Measurements from ENCODE around the gene LAMA2. TPM values are rescaled to one million over a fixed set of nuclear protein-coding genes. Genes with fewer than 3 reads are reported as not detected.

Gene LAMA2
- total RNA-seq, 1 donor from 2014 or later, result 1.9 TPM

DNA sequence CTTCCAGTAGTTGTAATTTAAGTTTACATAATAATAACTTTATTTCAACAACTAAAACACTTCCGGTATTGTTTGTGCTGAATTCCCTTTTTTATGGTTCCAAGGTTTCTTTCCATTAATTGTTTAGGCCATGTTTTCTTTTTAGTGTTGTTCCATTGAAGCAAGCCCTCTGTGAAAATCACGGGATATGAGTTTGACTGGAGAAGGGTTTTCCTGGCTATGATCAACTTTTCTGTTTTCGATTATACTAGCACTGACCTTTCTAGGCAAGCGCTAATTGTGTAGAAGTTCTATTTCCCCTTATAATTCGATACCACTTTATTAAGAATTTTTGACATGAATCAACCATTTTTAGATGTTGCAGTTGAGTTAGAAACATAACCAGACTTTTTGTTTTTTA, 2.4 kb downstream of the LAMA2 start:
- TF ChIP-seq, protein P1, sequence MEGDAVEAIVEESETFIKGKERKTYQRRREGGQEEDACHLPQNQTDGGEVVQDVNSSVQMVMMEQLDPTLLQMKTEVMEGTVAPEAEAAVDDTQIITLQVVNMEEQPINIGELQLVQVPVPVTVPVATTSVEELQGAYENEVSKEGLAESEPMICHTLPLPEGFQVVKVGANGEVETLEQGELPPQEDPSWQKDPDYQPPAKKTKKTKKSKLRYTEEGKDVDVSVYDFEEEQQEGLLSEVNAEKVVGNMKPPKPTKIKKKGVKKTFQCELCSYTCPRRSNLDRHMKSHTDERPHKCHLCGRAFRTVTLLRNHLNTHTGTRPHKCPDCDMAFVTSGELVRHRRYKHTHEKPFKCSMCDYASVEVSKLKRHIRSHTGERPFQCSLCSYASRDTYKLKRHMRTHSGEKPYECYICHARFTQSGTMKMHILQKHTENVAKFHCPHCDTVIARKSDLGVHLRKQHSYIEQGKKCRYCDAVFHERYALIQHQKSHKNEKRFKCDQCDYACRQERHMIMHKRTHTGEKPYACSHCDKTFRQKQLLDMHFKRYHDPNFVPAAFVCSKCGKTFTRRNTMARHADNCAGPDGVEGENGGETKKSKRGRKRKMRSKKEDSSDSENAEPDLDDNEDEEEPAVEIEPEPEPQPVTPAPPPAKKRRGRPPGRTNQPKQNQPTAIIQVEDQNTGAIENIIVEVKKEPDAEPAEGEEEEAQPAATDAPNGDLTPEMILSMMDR (IDR thresholded peaks at IDR 0.05), result no peak
- Mint-ChIP-seq H3K9me3 (ENCODE audit: low read depth) (no peaks in the 10 kb centered on the region), H3K27me3 (ENCODE audit: low read depth) (peaks cover 5% of the 10 kb centered on the region), H3K27ac (ENCODE audit: unreplicated experiment) (no peak overlapping the region), H3K36me3 (ENCODE audit: low read depth) (no peaks in the 10 kb centered on the region), H3K4me3 (ENCODE audit: unreplicated experiment) (no peak overlapping the region), H3K4me1 (ENCODE audit: low read depth) (peaks cover 11% of the 10 kb centered on the region)
- DNase-seq (ENCODE audit: low spot score), result no peak

DNA sequence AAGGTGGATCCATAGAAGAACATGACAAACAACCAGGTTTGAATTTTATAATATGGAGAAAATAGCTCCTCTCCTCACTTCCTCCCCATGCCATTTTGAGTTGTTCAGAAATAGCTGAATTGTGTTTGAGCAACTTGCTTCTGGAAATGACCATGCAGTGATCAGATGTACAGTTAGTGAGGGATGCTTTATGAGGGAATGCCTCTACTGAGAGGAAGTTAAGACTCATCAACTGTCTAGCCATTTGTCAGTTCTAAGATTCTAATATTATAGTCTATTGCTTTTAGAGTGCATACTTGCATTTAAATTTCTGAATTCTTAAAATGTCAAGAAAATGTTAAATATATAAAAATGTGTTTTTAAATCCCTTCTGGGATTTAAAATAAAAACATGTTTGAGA, 3.8 kb downstream of the LAMA2 start:
- peaks cover 11% of the 10 kb centered on the region for H3K4me1 Mint-ChIP-seq (ENCODE audit: low read depth)
- TF ChIP-seq, protein P1 (IDR thresholded peaks at IDR 0.05), result no peak
- no peak overlapping the region for H3K4me3 Mint-ChIP-seq (ENCODE audit: unreplicated experiment)
- no peaks in the 10 kb centered on the region for H3K9me3 Mint-ChIP-seq (ENCODE audit: low read depth)
- peaks cover 5% of the 10 kb centered on the region for H3K27me3 Mint-ChIP-seq (ENCODE audit: low read depth)
- no peaks in the 10 kb centered on the region for H3K36me3 Mint-ChIP-seq (ENCODE audit: low read depth)
- no peak for DNase-seq (ENCODE audit: low spot score)
- H3K27ac Mint-ChIP-seq (ENCODE audit: unreplicated experiment), result no peak overlapping the region

DNA sequence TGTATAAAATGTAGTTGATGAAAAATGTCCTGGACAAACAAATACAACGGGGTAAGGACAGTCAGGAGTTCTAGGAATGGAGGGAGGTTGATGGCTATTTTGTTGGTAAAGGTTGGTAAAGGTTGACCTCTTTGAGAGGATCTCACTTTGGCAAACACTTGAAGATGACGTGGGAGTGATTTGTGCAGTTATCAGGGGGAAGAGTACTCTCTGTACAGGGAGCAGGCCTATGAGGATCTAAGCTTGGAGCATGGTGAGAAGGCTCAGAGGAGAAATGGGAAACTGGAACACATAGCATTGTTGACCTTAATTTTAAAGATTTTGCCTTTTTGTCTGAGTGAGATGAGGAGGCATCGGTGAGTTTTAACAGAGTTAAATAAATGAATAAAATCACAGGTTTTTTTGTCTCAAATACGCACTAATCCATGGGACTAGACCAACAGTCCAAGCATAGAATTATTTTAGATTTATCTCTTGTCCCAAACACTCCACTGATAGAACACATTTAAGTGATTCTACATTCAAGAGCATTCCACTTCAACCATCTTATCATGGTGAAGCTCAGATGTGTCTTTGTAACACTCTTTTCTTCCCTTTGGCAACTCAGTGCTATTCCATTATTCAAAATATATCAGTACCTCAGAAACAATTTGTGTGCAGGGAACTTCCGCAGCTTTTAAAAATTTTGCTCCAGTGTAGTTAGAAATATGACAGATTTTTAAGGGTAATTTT, 5.7 kb downstream of the LAMA2 start:
- H3K4me1 Mint-ChIP-seq (ENCODE audit: low read depth), result no peaks in the 10 kb centered on the region
- peaks cover 3% of the 10 kb centered on the region for H3K27me3 Mint-ChIP-seq (ENCODE audit: low read depth)
- no peaks in the 10 kb centered on the region for H3K9me3 Mint-ChIP-seq (ENCODE audit: low read depth)
- TF ChIP-seq, protein P1 (IDR thresholded peaks at IDR 0.05), result no peak
- H3K4me3 Mint-ChIP-seq (ENCODE audit: unreplicated experiment), result no peak overlapping the region
- no peak for DNase-seq (ENCODE audit: low spot score)
- H3K27ac Mint-ChIP-seq (ENCODE audit: unreplicated experiment), result no peak overlapping the region
- no peaks in the 10 kb centered on the region for H3K36me3 Mint-ChIP-seq (ENCODE audit: low read depth)

DNA sequence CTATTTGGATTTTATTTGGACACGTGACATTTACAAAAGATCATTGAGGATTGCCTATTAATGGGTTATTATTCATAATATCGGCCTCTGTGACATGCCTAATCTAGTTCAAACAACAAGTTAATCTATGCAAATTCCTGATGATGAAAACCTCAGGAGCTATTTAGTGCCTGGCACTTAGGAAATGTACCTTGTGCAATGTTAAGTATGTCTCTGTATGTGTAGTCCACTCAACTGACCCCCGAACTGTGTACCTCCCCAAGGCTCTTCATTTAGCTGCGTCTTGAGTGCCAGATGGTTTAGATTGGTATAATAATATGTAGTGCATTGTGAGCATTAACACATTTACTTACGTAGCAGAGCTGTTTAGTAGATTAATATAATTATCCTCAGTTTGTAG, 6.9 kb downstream of the LAMA2 start:
- Mint-ChIP-seq H3K9me3 (ENCODE audit: low read depth) (peaks cover 2% of the 10 kb centered on the region), H3K27ac (ENCODE audit: unreplicated experiment) (no peak overlapping the region), H3K4me3 (ENCODE audit: unreplicated experiment) (no peak overlapping the region), H3K36me3 (ENCODE audit: low read depth) (no peaks in the 10 kb centered on the region), H3K4me1 (ENCODE audit: low read depth) (no peaks in the 10 kb centered on the region), H3K27me3 (ENCODE audit: low read depth) (peaks cover under 1% of the 10 kb centered on the region)
- no peak for DNase-seq (ENCODE audit: low spot score)
- TF ChIP-seq, protein P1 (IDR thresholded peaks at IDR 0.05), result no peak

DNA sequence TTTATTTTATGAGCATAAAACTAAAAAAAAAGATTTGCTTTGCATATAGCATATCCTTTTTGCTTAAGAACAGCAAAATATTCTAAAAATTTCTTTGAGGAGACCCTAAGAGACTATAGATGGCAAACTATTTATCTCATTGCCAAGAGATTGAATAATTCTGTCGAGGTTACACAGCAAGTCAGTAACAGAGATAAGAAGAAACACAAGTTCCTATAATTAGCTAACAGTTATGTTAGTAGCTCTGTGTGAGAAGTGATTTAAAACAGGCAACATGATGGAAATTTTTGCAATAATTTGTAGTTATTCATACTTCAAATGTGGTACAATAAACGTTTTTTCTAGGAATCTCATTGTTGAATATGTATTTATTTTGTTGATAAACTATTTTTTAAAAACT, 9.1 kb downstream of the LAMA2 start:
- H3K36me3 Mint-ChIP-seq (ENCODE audit: low read depth), result no peaks in the 10 kb centered on the region
- TF ChIP-seq, protein P1 (IDR thresholded peaks at IDR 0.05), result no peak
- H3K9me3 Mint-ChIP-seq (ENCODE audit: low read depth), result peaks cover 2% of the 10 kb centered on the region
- H3K4me1 Mint-ChIP-seq (ENCODE audit: low read depth), result no peaks in the 10 kb centered on the region
- H3K4me3 Mint-ChIP-seq (ENCODE audit: unreplicated experiment), result no peak overlapping the region
- DNase-seq (ENCODE audit: low spot score), result no peak
- H3K27me3 Mint-ChIP-seq (ENCODE audit: low read depth), result no peaks in the 10 kb centered on the region
- no peak overlapping the region for H3K27ac Mint-ChIP-seq (ENCODE audit: unreplicated experiment)

All from chondrocyte (in vitro differentiated cells).